Brain microvascular endothelial cell (primary cell): Measurements from ENCODE around the gene BMP7.

ENCODE experiments used
- DNase-seq: peaks from one replicate; pipeline ENCODE4 v3.0.0-alpha.2; 2020
- H3K27ac ChIP-seq: fragments of 250-450 bp; sonication (Bioruptor Pico); 2 replicates; pipeline ENCODE4 v1.5.1; 2020; ENCODE audit warnings: mild to moderate bottlenecking, moderate library complexity
- H3K27me3 ChIP-seq: fragments of 250-450 bp; sonication (Bioruptor Pico); replicated peaks from 2 replicates; pipeline ENCODE4 v1.5.1; 2020; ENCODE audit warnings: mild to moderate bottlenecking
- H3K36me3 ChIP-seq: fragments of 250-450 bp; sonication (Bioruptor Pico); replicated peaks from 2 replicates; pipeline ENCODE4 v1.5.1; 2020; ENCODE audit warnings: mild to moderate bottlenecking
- H3K4me3 ChIP-seq: 2 replicates; pipeline ENCODE4 v1.5.1; 2011; ENCODE audit warnings: low read depth, mild to moderate bottlenecking, control low read depth, low read length, moderate library complexity
- in situ Hi-C: cut with HindIII; loops from 2 replicates; pipeline ENCODE4 v1.10.0; 2017; ENCODE audit warnings: low sequenced_read_pairs, low pct_ligation_motif_present
- TF ChIP-seq, protein P1 (sequence below): IDR thresholded peaks from 2 replicates; pipeline ENCODE4 v1.5.1; 2011; ENCODE audit warnings: low read depth, mild to moderate bottlenecking, moderate library complexity, low read length, control low read depth, inconsistent platforms; ENCODE audit errors: missing control alignments

Gene BMP7

DNA sequence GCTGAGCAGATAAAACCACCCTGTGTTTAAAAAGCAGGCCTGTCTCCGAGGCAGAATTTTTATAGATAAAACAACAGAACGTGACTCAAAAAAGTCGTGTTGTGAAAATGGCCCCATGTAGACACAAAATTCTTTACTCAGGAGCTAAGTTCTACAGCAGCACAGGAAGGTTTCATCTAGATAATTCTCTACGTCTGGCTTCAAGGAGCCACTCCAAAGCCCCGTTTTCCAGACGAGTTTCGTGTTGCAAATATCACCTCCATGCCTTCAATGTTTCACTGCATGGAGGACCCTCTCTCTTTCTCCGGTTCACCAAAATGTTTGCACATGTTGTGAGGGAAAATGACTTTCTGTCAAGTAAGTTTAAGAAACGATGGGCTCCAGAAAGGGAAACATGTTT lies 12.0 kb upstream of the BMP7 start:
- in situ Hi-C loops: no loop called here
- Histone ChIP-seq H3K27me3 (peaks cover 17% of the 10 kb centered on the region), H3K36me3 (no peaks in the 10 kb centered on the region), H3K4me3 (no peak overlapping the region), H3K27ac (no peak overlapping the region)
- no peak for DNase-seq
- TF ChIP-seq, protein P1, sequence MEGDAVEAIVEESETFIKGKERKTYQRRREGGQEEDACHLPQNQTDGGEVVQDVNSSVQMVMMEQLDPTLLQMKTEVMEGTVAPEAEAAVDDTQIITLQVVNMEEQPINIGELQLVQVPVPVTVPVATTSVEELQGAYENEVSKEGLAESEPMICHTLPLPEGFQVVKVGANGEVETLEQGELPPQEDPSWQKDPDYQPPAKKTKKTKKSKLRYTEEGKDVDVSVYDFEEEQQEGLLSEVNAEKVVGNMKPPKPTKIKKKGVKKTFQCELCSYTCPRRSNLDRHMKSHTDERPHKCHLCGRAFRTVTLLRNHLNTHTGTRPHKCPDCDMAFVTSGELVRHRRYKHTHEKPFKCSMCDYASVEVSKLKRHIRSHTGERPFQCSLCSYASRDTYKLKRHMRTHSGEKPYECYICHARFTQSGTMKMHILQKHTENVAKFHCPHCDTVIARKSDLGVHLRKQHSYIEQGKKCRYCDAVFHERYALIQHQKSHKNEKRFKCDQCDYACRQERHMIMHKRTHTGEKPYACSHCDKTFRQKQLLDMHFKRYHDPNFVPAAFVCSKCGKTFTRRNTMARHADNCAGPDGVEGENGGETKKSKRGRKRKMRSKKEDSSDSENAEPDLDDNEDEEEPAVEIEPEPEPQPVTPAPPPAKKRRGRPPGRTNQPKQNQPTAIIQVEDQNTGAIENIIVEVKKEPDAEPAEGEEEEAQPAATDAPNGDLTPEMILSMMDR: no peak

DNA sequence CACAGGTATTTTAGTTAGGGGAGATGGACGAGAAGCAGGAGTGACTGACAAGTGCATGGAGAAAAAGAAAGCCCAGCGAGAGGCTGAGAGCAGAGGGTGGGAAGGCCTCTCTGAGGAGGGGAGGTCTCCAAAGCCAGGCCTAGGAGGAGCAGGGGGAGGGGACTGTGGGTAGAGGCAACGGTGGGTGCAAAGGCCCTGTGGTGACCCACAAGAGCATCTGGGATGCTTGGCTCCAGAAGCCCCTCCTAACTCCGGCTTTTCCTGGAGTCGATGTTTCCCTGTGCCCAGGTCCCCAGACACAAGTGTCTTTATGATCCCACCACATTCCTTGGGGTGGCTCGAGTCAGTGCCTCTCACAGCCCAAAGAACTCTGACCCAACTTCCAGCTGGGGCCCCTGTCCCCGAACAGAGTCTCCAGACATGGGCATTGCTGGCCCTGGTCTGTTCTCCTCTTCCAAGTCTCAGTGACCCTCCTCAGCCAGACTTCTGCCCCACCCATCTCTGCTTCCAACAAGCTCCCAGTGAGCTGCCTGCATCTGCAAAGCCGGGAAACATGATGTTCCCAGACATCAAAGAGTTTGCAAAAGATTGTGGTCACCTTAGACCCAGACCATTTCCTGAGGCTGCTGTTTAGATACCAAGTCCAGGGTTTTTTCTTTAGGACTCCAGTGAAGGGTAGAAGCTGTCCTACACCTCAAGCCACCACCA lies 11.1 kb upstream of the BMP7 start:
- Histone ChIP-seq H3K4me3 (no peak overlapping the region), H3K27ac (no peak overlapping the region), H3K27me3 (peaks cover 14% of the 10 kb centered on the region), H3K36me3 (no peaks in the 10 kb centered on the region)
- in situ Hi-C loops: no loop called here
- no peak for DNase-seq
- TF ChIP-seq, protein P1: no peak

DNA sequence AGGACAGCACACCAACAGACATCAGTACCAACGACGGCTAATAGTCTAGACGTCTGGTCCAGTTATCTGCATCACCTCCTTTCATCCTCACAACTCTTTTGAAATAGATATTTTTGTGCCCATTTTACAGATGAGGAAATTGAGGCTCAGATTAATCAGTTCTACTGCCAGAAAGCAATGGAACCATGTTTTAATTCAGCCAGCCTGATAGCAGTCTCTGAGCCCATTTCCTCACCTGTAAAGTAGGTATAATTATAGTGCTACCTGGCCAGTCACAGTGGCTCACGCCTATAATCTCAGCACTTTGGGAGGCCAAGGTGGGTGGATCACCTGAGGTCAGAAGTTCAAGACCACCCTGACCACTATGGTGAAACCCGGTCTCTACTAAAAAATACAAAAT lies 9.8 kb upstream of the BMP7 start:
- DNase-seq: no peak
- Histone ChIP-seq H3K36me3 (no peaks in the 10 kb centered on the region), H3K27me3 (peaks cover 16% of the 10 kb centered on the region), H3K27ac (no peak overlapping the region), H3K4me3 (no peak overlapping the region)
- in situ Hi-C loops: no loop called here
- TF ChIP-seq, protein P1: no peak

DNA sequence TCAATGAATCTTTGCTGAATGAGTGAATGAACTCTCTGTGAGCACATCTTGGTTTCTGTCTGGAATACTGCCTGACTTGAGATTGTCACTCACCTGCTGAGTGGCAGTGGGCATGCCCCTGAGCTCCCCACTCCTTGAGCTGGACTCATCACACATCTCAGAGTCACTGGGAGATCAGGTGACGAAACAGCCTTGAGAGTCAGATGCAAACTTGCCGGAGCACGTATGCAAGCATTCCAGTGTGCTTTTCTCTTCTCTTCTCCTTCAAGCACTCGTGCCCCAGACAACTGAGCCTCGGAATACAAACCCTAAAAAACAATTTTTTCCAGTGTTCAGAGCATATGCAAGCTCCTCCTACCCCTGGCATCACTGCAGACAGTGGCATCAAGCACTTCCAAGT lies 9.4 kb upstream of the BMP7 start:
- in situ Hi-C loops: no loop called here
- Histone ChIP-seq H3K36me3 (no peaks in the 10 kb centered on the region), H3K27ac (no peak overlapping the region), H3K27me3 (peaks cover 16% of the 10 kb centered on the region), H3K4me3 (no peak overlapping the region)
- no peak for DNase-seq
- TF ChIP-seq, protein P1: no peak

DNA sequence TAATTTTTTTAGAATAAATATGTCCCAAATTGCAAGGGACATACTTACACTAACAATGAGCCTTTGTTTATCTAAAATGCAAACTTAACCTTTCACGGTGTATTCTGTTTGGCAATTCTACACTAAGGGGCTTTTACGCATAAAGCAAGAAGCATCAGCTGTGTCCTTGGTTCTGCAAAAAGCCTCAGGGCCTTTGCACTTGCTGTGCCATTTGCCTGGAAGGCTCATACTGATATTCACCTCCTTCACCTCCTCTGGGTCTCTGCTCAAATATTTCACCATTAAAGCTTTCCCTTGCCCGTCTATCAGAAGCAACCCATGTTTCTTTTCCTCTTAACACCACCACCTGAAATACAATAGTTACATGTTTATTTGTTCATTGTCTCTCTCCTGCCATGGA lies 8.9 kb upstream of the BMP7 start:
- H3K36me3 ChIP-seq: no peaks in the 10 kb centered on the region
- DNase-seq: no peak
- TF ChIP-seq, protein P1: no peak
- no peak overlapping the region for H3K4me3 ChIP-seq
- peaks cover 16% of the 10 kb centered on the region for H3K27me3 ChIP-seq
- in situ Hi-C loops: no loop called here
- no peak overlapping the region for H3K27ac ChIP-seq

DNA sequence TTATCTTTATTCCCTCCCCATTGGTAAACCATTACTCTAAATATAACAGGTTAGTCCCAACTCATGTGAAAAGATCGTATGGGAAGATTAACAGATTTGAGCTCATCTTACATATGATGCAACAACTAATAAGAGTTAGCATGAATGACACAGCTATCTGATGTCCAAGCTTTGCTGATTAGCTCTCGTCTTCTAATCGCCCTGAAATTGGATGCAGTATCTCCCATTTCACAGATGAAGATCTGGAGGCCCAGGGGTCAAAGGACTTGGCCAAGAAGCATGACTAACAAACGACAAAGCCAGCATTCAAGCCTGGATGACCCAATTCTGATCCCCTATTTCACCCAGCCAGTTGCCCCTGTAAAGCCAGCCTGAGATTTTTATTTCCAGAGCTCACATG lies 8.4 kb upstream of the BMP7 start:
- in situ Hi-C loops: no loop called here
- Histone ChIP-seq H3K27me3 (peaks cover 18% of the 10 kb centered on the region), H3K4me3 (no peak overlapping the region), H3K27ac (no peak overlapping the region), H3K36me3 (no peaks in the 10 kb centered on the region)
- no peak for DNase-seq
- TF ChIP-seq, protein P1: no peak
